VCaP (cell line): ENCODE results near the gene ITGA2B.
"Not testable (repeated sequence)": the region's sequence is repeated elsewhere in the genome, so short reads cannot be mapped to it uniquely, and the experiment has no call there.

Source experiments
- H3K27ac ChIP-seq: fragments of 450-650 bp; 2 replicates; pipeline ENCODE4 v1.5.1; 2017
- TF ChIP-seq, protein P1 (sequence below): fragments of 450-650 bp; conservative IDR thresholded peaks from 2 replicates; pipeline ENCODE4 v1.5.1; 2017; ENCODE audit warnings: mild to moderate bottlenecking, moderate library complexity

ITGA2B gene

DNA sequence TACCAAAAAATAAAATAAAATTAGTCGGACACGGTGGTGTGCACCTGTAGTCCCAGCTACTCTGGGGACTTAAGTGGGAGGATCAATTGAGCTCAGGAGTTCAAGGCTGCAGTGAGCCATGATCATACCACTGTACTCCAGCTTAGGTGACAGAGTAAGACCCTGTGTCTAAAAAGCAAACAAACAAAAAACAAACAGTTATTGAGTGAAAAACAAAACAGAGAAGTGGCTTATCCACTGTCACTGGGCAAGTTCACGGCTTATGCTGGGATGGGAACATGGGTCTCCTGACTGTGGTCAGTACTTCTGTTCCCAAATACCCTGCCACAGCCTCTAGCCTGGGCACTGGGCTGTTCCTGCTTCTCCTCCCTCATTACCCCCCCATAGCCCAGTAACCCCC lies 53.9 kb downstream of the ITGA2B start:
- no peak overlapping the region for H3K27ac ChIP-seq

DNA sequence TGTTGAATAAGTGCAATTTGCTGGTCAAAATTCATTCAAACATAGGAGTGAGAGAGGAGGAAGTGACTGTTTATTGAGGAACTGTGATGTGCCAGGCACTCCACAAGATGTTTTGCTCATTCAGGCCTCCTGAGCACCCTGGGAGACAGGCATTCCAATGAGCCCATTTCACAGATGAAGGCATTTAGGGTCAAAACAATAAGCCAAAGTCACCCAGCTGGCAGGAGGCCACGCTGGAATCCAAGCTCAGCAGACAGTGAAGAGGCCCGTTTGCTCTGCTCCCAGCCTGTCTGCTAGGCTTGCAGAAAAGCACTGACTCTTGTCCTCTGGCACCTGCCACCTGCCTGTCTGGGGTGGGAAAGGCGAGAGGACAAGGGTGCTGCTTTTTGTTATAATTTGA lies 54.7 kb downstream of the ITGA2B start:
- H3K27ac ChIP-seq = no peak overlapping the region
- TF ChIP-seq, protein P1, sequence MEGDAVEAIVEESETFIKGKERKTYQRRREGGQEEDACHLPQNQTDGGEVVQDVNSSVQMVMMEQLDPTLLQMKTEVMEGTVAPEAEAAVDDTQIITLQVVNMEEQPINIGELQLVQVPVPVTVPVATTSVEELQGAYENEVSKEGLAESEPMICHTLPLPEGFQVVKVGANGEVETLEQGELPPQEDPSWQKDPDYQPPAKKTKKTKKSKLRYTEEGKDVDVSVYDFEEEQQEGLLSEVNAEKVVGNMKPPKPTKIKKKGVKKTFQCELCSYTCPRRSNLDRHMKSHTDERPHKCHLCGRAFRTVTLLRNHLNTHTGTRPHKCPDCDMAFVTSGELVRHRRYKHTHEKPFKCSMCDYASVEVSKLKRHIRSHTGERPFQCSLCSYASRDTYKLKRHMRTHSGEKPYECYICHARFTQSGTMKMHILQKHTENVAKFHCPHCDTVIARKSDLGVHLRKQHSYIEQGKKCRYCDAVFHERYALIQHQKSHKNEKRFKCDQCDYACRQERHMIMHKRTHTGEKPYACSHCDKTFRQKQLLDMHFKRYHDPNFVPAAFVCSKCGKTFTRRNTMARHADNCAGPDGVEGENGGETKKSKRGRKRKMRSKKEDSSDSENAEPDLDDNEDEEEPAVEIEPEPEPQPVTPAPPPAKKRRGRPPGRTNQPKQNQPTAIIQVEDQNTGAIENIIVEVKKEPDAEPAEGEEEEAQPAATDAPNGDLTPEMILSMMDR = no peak

More for the DNA sequence above, 53.9 kb downstream of the ITGA2B start:
- TF ChIP-seq, protein P1 = no peak

DNA sequence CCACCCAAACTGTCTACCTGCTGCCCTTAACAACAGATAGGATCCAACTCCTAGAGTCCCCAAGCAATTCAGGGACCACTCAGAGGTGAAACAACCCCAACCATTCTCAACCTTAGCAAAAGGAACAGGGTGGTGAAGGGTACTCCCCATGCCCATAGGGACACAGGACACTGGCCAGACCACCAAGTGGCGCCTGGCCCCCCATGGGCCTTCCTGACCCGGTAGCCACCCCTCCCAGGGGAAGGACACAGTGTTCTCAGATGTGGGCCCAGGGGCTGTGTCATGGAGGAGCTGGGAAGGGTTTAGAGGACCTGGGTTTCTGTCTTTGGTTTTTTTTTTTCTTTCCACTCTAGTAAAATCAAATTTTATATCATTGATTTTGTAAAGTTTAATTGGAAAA lies 55.1 kb downstream of the ITGA2B start:
- TF ChIP-seq, protein P1 = no peak
- H3K27ac ChIP-seq = no peak overlapping the region

DNA sequence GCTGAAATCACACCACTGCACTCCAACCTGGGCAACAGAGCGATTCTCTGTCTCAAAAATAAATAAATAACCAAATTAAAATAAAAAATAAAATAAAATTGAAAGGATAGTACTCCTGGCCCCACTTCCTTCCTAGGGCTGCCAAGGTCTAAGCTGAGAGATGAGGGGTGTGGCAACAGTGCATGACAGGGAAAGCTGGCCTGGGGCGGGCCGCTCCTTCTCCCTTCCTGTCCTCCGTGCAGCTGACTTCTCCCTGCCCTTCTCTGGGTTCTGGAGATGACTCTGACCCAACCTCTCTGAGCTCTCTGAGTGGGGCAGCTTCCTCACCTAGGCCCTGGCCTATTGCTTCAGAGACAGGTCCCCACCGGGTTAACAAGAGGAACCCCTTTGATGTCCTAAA lies 56.1 kb downstream of the ITGA2B start:
- H3K27ac ChIP-seq = no peak overlapping the region
- TF ChIP-seq, protein P1 = no peak

GRCh38 chr17:44331249-44331760 lies 58.1 kb downstream of the ITGA2B start:
- TF ChIP-seq, protein P1 = peak; percentile 95
- no peak overlapping the region for H3K27ac ChIP-seq

DNA sequence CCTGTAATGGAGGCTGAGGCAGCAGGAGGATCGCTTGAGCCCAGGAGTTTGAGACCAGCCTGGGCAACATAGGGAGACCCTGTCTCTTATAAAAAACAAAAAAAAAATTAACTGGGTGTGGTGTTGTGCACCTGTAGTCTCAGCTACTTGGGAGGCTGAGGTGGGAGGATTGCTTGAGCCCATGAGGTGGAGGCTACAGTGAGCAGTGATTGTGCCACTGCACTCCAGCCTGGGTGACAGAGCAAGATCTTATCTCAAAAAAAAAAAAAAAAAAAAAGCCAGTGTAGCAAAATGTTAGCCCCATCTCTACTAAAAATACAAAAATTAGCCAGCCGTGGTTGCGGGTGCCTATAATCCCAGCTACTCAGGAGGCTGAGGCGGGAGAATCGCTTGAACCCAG lies 59.2 kb downstream of the ITGA2B start:
- not testable (repeated sequence) for H3K27ac ChIP-seq

GRCh38 chr17:44329516-44329915 lies 59.9 kb downstream of the ITGA2B start:
- H3K27ac ChIP-seq = not testable (repeated sequence)

GRCh38 chr17:44327715-44328449 lies 61.6 kb downstream of the ITGA2B start:
- no peak overlapping the region; the same call in 1 of the 2 replicates for H3K27ac ChIP-seq

More at GRCh38 chr17:44327715-44328449, 61.6 kb downstream of the ITGA2B start:
- TF ChIP-seq, protein P1 = no peak
